Endothelial cell of umbilical vein (primary cell): ENCODE results near the gene AGRP. TPM values are rescaled to one million over a fixed set of nuclear protein-coding genes. Genes with fewer than 3 reads are reported as not detected.
A peak's percentile ranks its signal among the peaks of the same experiment; 100 is the strongest.
"Not testable (repeated sequence)": the region's sequence is repeated elsewhere in the genome, so short reads cannot be mapped to it uniquely, and the experiment has no call there.

Source experiments
- BruUV-seq: library from RNA; stranded (reverse); fragments of 400-500 nt; replicated peaks from 2 replicates; lab custom pipeline; 2021; lab: Mats Ljungman, UMichigan
- CTCF ChIA-PET: fragments of 300-600, 350-600 bp; sonication (Branson Sonifier 250); formaldehyde crosslinking; loops from one replicate; lab custom pipeline; 2021; ENCODE audit warnings: antibody characterized with exemption, inconsistent platforms; lab: Charles Lee
- POLR2A ChIA-PET: fragments of 300-600, 350-600 bp; sonication (Branson Sonifier 250); formaldehyde crosslinking; loops from one replicate; lab custom pipeline; 2021; ENCODE audit warnings: antibody characterized with exemption, inconsistent platforms; lab: Charles Lee
- DNase-seq: peaks from one replicate; pipeline ENCODE4 v3.0.0-alpha.2; 2011; ENCODE audit warnings: low read depth, low spot score
- FAIRE-seq: peaks from 2 replicates; lab custom pipeline; 2011; peaks lifted over from hg19 to GRCh38; lab: Jason Lieb, UNC
- H2AFZ ChIP-seq: 2 replicates; pipeline ENCODE4 v1.6.0; 2012; ENCODE audit warnings: low read depth, low read length, control low read depth, inconsistent platforms
- H3K27ac ChIP-seq: 2 replicates; pipeline ENCODE4 v1.5.1; 2011; ENCODE audit warnings: low read depth, mild to moderate bottlenecking, control low read depth, low read length, moderate library complexity; ENCODE audit not compliant: insufficient read depth
- H3K27me3 ChIP-seq, 2 experiments: 2 replicates each; pipeline versions ENCODE4 v1.6.0 to v1.6.1; 2011; ENCODE audit warnings: low read length in 2 of 2, mixed read lengths in 1 of 2; ENCODE audit not compliant: control insufficient read depth in 2 of 2, insufficient read depth in 2 of 2
- H3K36me3 ChIP-seq, 2 experiments: 2 replicates in 1 of 2; 3 replicates in 1 of 2; pipeline ENCODE4 v1.5.1; 2011; ENCODE audit warnings: low read length in 2 of 2, mild to moderate bottlenecking in 1 of 2, moderate library complexity in 1 of 2; ENCODE audit not compliant: control insufficient read depth in 2 of 2, insufficient read depth in 2 of 2; ENCODE audit errors: extremely low read depth in 1 of 2
- H3K4me1 ChIP-seq: 3 replicates; pipeline ENCODE4 v1.5.1; 2011; ENCODE audit warnings: mild to moderate bottlenecking, low read length; ENCODE audit not compliant: control insufficient read depth, insufficient read depth; ENCODE audit errors: extremely low read depth
- H3K4me2 ChIP-seq: 2 replicates; pipeline ENCODE4 v1.6.1; 2011; ENCODE audit warnings: low read length, control low read depth, mixed read lengths; ENCODE audit not compliant: insufficient read depth
- H3K4me3 ChIP-seq, 3 experiments: fragments of 200-600 bp in 1 of 3; sonication (generic), shearing (Covaris generic) in 1 of 3; replicated peaks in 1 of 3; 2 replicates each; pipeline ENCODE4 v1.5.1; 2011 to 2016; ENCODE audit warnings: control low read depth in 3 of 3, low read length in 3 of 3, mild to moderate bottlenecking in 2 of 3, inconsistent platforms in 1 of 3, low read depth in 1 of 3, moderate library complexity in 1 of 3; ENCODE audit not compliant: insufficient read depth in 1 of 3
- H3K79me2 ChIP-seq: 2 replicates; pipeline ENCODE4 v1.6.0; 2012; ENCODE audit warnings: low read length, inconsistent platforms; ENCODE audit not compliant: control insufficient read depth, insufficient read depth
- H3K9ac ChIP-seq: replicated peaks from 2 replicates; pipeline ENCODE3; 2011; ENCODE audit warnings: low read length, control low read depth; ENCODE audit not compliant: insufficient read depth; ENCODE audit errors: extremely low read depth
- H3K9me1 ChIP-seq: replicated peaks from 3 replicates; pipeline ENCODE4 v1.6.0; 2011; ENCODE audit warnings: mild to moderate bottlenecking, low read length; ENCODE audit not compliant: control insufficient read depth, insufficient read depth; ENCODE audit errors: extremely low read depth
- H3K9me3 ChIP-seq: replicated peaks from 2 replicates; pipeline ENCODE4 v1.5.1; 2012; ENCODE audit warnings: low read length, inconsistent platforms; ENCODE audit not compliant: control insufficient read depth, insufficient read depth
- H4K20me1 ChIP-seq: replicated peaks from 2 replicates; pipeline ENCODE3; 2011; ENCODE audit warnings: mild to moderate bottlenecking, low read length; ENCODE audit not compliant: control insufficient read depth, insufficient read depth; ENCODE audit errors: extremely low read depth
- CTCF ChIP-seq, 2 donors: IDR thresholded peaks; 1 replicate in 1 of 2; 2 replicates in 1 of 2; pipeline ENCODE4 v1.5.1; 2011; ENCODE audit warnings: low read length in 2 of 2, mild to moderate bottlenecking in 2 of 2, moderate library complexity in 2 of 2, control low read depth in 1 of 2, inconsistent platforms in 1 of 2, low read depth in 1 of 2; ENCODE audit not compliant: insufficient read depth in 1 of 2; ENCODE audit errors: extremely low read depth in 1 of 2
- GATA2 ChIP-seq: IDR thresholded peaks from 2 replicates; pipeline ENCODE4 v1.7.0; 2011; ENCODE audit warnings: low read depth, mild to moderate bottlenecking, moderate library complexity, mixed read lengths, low read length; ENCODE audit not compliant: insufficient read length, insufficient read depth
- MYC ChIP-seq: IDR thresholded peaks from one replicate; pipeline ENCODE4 v1.6.1; 2011; ENCODE audit warnings: mild to moderate bottlenecking, low read depth, low read length
- dilution Hi-C: fragments of 300-500 bp; cut with MboI; formaldehyde crosslinking; loops from one replicate; pipeline ENCODE4 v1.15.0; 2019; ENCODE audit warnings: low sequenced_read_pairs; ENCODE audit not compliant: extremely low pct_ligation_motif_present
- intact Hi-C: fragments of 100-400 bp; cut with micrococcal nuclease; formaldehyde crosslinking; loops from one replicate; pipeline ENCODE4 v1.10.0; 2022
- polyA plus RNA-seq, 4 experiments: library from polyadenylated mRNA; depleted of rRNA in 3 of 4; stranded (reverse) in 3 of 4; unstranded in 1 of 4; fragments of >200 nt; gene quantifications; 2 replicates each; pipeline versions ENCODE4 v1.2.1 to v1.2.3, GENCODE V29; 2011 to 2012; ENCODE audit warnings: missing spikeins in 1 of 4
- total RNA-seq: library from RNA; stranded (reverse); gene quantifications from 2 replicates; pipeline ENCODE4 v1.2.3, GENCODE V29; 2021

AGRP gene
- total and polyA plus RNA-seq, 2 donors (not counting 3 experiments of a cell fraction or from before 2014, with no cell fraction given): not detected

- TF ChIP-seq GATA2 (no peak), MYC (no peak), CTCF (IDR thresholded peaks at IDR 0.05; ENCODE audit: extremely low read depth in 1 of 2, insufficient read depth in 1 of 2, low read depth in 1 of 2, low read length in 2 of 2) (no peak)
- CTCF ChIA-PET: interaction anchor here (0.6 to 12.4 kb wide), 9 partner anchors 7 to 178 kb away, joined by 3 to 247 read pairs (median 4); partner anchors contain the start of genes AGRP and ATP6V0D1
- H3K27me3 ChIP-seq: no peaks in the 10 kb centered on the region
- no peak overlapping the region for H3K4me2 ChIP-seq
- no peak overlapping the region for H3K4me3 ChIP-seq
- FAIRE-seq: no peak
- intact Hi-C loops: no loop called here
- H3K36me3 ChIP-seq: no peaks in the 10 kb centered on the region
- no peaks in the 10 kb centered on the region for H3K9me1 ChIP-seq
- POLR2A ChIA-PET: no interaction called here
- H3K9ac ChIP-seq: no peak overlapping the region
- dilution Hi-C loops: no loop called here
- no peak overlapping the region for H2AFZ ChIP-seq
- BruUV-seq: no TSS peak
- no peaks in the 10 kb centered on the region for H3K79me2 ChIP-seq
- H3K9me3 ChIP-seq: no peaks in the 10 kb centered on the region
- no peak for DNase-seq
- no peaks in the 10 kb centered on the region for H4K20me1 ChIP-seq
- no peak overlapping the region for H3K27ac ChIP-seq
- peaks cover 13% of the 10 kb centered on the region for H3K4me1 ChIP-seq
Observed at GRCh38 chr16:67489401-67490083, 6.2 kb upstream of the AGRP start.

- BruUV-seq, H3K4me2 ChIP-seq, H3K27me3 ChIP-seq, H3K9me1 ChIP-seq, H3K79me2 ChIP-seq, H3K36me3 ChIP-seq, H2AFZ ChIP-seq, H3K4me3 ChIP-seq, intact Hi-C loops, H3K27ac ChIP-seq, POLR2A ChIA-PET, H3K9ac ChIP-seq, dilution Hi-C loops, H4K20me1 ChIP-seq, DNase-seq, H3K9me3 ChIP-seq: not testable (repeated sequence)
- FAIRE-seq: peak; percentile 31
- H3K4me1 ChIP-seq: peaks cover 14% of the 10 kb centered on the region
- CTCF ChIA-PET: interaction anchor here (4.3 to 12.4 kb wide), 2 partner anchors 26 to 34 kb away, joined by 28 to 247 read pairs; no protein-coding TSS in a partner anchor
Observed at GRCh38 chr16:67487561-67487960, 4.2 kb upstream of the AGRP start.
